WI38 (cell line): ENCODE results near the gene PARD3B.

Experiments used
- H3K4me3 ChIP-seq: 2 replicates; pipeline ENCODE4 v1.5.1; 2011; ENCODE audit warnings: low read depth, mild to moderate bottlenecking, control low read depth, low read length
- CTCF ChIP-seq: IDR thresholded peaks from 2 replicates; pipeline ENCODE4 v1.5.1; 2012; ENCODE audit warnings: low read depth, mild to moderate bottlenecking, control low read depth, low read length

PARD3B gene

GRCh38 chr2:205570648-205571047, 1025.4 kb downstream of the PARD3B start:
- TF ChIP-seq CTCF, result no peak
- no peak overlapping the region for H3K4me3 ChIP-seq

- no peak for TF ChIP-seq CTCF
- no peak overlapping the region for H3K4me3 ChIP-seq
These were observed 1026.2 kb downstream of the PARD3B start for GRCh38 chr2:205571360-205571959.

DNA sequence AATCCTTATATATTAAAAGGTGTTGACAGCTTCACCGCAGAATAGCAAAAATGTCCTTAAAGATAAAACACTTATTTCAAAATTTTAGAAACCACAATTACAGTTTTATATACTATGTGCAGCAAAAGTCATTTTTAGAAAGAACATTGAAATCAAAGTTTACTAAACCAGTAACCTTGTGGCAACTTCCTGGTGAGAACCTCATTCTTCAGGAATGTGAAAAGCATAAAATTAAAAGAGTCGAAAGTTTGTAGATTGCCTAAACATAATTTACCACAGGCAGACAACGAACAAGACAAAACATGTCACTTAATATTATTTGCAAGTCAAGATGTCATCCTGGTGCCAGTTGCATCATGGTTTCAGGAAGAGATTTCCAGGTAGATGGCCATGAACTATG, 1028.7 kb downstream of the PARD3B start:
- no peak overlapping the region for H3K4me3 ChIP-seq
- no peak for TF ChIP-seq CTCF

GRCh38 chr2:205579335-205579734, 1034.1 kb downstream of the PARD3B start:
- no peak overlapping the region for H3K4me3 ChIP-seq

DNA sequence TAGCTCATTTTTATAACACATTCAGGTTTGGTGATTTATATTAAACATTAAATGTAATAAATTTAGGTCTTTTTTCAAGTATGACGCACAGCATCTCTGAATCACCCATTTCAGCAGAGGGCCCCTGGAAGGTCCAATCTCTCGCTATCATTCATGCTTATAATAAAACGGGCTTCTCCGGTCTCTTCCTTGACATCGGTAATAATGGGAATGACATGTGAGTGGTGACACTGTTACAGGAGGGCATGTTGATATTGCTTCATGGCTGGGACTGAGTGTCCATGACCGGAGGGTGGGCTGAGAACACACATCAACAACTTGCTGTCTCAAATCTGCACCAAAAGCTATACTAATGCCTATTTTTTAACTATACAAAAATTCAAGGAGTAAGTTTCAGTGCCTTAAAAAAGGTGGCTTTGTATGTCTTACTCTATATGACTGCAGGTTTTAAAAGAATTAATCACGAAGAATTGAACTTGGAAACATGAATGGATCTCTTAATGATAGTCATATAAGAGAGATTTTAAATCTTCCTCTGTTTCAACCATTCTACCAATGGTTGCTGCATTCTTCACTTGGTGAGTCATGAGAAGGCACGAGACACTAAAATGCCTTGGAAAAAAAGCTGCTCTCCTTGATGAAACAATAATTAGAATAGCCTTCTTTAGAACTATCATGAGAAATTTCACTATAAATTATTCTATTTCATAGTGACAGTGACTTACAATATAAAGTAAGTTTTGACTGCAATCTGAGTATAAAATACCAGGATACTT, 1035.1 kb downstream of the PARD3B start:
- TF ChIP-seq CTCF, result no peak
- H3K4me3 ChIP-seq, result no peak overlapping the region

More at GRCh38 chr2:205579335-205579734, 1034.1 kb downstream of the PARD3B start:
- TF ChIP-seq CTCF, result no peak

GRCh38 chr2:205582366-205582765, 1037.1 kb downstream of the PARD3B start:
- H3K4me3 ChIP-seq, result no peak overlapping the region
- no peak for TF ChIP-seq CTCF
